Measurements from ENCODE around the gene GALNT9. TPM values are rescaled to one million over a fixed set of nuclear protein-coding genes. Genes with fewer than 3 reads are reported as not detected.

The GALNT9 gene
- total RNA-seq, 1 experiment from 2014 or later = 0.45 TPM

- Mint-ChIP-seq H3K36me3 (ENCODE audit: insufficient read depth, unreplicated experiment) (no peaks in the 10 kb centered on the region), H3K27me3 (ENCODE audit: insufficient read depth, unreplicated experiment) (peaks cover 6% of the 10 kb centered on the region), H3K27ac (ENCODE audit: unreplicated experiment) (no peak overlapping the region), H3K9me3 (ENCODE audit: unreplicated experiment) (no peaks in the 10 kb centered on the region), H3K4me1 (ENCODE audit: low read depth, unreplicated experiment) (peaks cover 5% of the 10 kb centered on the region), H3K4me3 (ENCODE audit: unreplicated experiment) (no peak overlapping the region)
- POLR2A ChIA-PET = no interaction called here
- no peaks in the 10 kb centered on the region for H3K27me3 ChIP-seq (replicated peaks; ENCODE audit: control insufficient read depth, insufficient read depth, low read length)
- no peak for TF ChIP-seq CTCF (IDR thresholded peaks at IDR 0.05; ENCODE audit: insufficient read depth in 1 of 2, low read depth in 1 of 2, low read length in 1 of 2, severe bottlenecking in 1 of 2, unreplicated experiment in 1 of 2)
- H3K36me3 ChIP-seq (ENCODE audit: control insufficient read depth, insufficient read depth, low read length) = no peaks in the 10 kb centered on the region
- H3K4me1 ChIP-seq = peaks cover 4% of the 10 kb centered on the region; the same call in 1 of the 2 replicates
- no peak overlapping the region for H3K4me3 ChIP-seq (ENCODE audit: low read depth, low read length)
- CTCF ChIA-PET = no interaction called here
- no peak for DNase-seq
- intact Hi-C loops (cut with micrococcal nuclease; ENCODE audit: unreplicated experiment) = no loop called here
- no TSS peak for BruUV-seq (replicated peaks)
- no peaks in the 10 kb centered on the region for H3K9me3 ChIP-seq
These were observed 102.3 kb downstream of the GALNT9 start for GRCh38 chr12:132227118-132227517.

- ChIA-PET CTCF (no interaction called here), POLR2A (no interaction called here)
- no peak for TF ChIP-seq CTCF (IDR thresholded peaks at IDR 0.05; ENCODE audit: insufficient read depth in 1 of 2, low read depth in 1 of 2, low read length in 1 of 2, severe bottlenecking in 1 of 2, unreplicated experiment in 1 of 2)
- intact Hi-C loops (cut with micrococcal nuclease; ENCODE audit: unreplicated experiment) = no loop called here
- peaks cover 5% of the 10 kb centered on the region for H3K4me1 Mint-ChIP-seq (ENCODE audit: low read depth, unreplicated experiment)
- no peak overlapping the region for H3K4me3 Mint-ChIP-seq (ENCODE audit: unreplicated experiment)
- Histone ChIP-seq H3K4me3 (ENCODE audit: low read depth, low read length) (no peak overlapping the region), H3K9me3 (no peaks in the 10 kb centered on the region), H3K27me3 (replicated peaks; ENCODE audit: control insufficient read depth, insufficient read depth, low read length) (no peaks in the 10 kb centered on the region), H3K36me3 (ENCODE audit: control insufficient read depth, insufficient read depth, low read length) (no peaks in the 10 kb centered on the region), H3K4me1 (peaks cover 4% of the 10 kb centered on the region; the same call in 1 of the 2 replicates)
- no peak for DNase-seq
- no peaks in the 10 kb centered on the region for H3K36me3 Mint-ChIP-seq (ENCODE audit: insufficient read depth, unreplicated experiment)
- no peak overlapping the region for H3K27ac Mint-ChIP-seq (ENCODE audit: unreplicated experiment)
- no peaks in the 10 kb centered on the region for H3K9me3 Mint-ChIP-seq (ENCODE audit: unreplicated experiment)
- no TSS peak for BruUV-seq (replicated peaks)
- peaks cover 6% of the 10 kb centered on the region for H3K27me3 Mint-ChIP-seq (ENCODE audit: insufficient read depth, unreplicated experiment)
These were observed 102.8 kb downstream of the GALNT9 start for GRCh38 chr12:132226604-132227003.

GRCh38 chr12:132225214-132225613 is 104.2 kb downstream of the GALNT9 start:
- H3K27me3 ChIP-seq (replicated peaks; ENCODE audit: control insufficient read depth, insufficient read depth, low read length) = no peaks in the 10 kb centered on the region
- no TSS peak for BruUV-seq (replicated peaks)
- POLR2A ChIA-PET = no interaction called here

More at GRCh38 chr12:132225214-132225613, 104.2 kb downstream of the GALNT9 start:
- CTCF ChIA-PET = no interaction called here
- Mint-ChIP-seq H3K4me3 (ENCODE audit: unreplicated experiment) (no peak overlapping the region), H3K27ac (ENCODE audit: unreplicated experiment) (no peak overlapping the region), H3K9me3 (ENCODE audit: unreplicated experiment) (no peaks in the 10 kb centered on the region), H3K36me3 (ENCODE audit: insufficient read depth, unreplicated experiment) (no peaks in the 10 kb centered on the region), H3K27me3 (ENCODE audit: insufficient read depth, unreplicated experiment) (peaks cover 9% of the 10 kb centered on the region), H3K4me1 (ENCODE audit: low read depth, unreplicated experiment) (peaks cover 5% of the 10 kb centered on the region)
- no peak for DNase-seq
- H3K36me3 ChIP-seq (ENCODE audit: control insufficient read depth, insufficient read depth, low read length) = no peaks in the 10 kb centered on the region
- no peak for TF ChIP-seq CTCF (IDR thresholded peaks at IDR 0.05; ENCODE audit: insufficient read depth in 1 of 2, low read depth in 1 of 2, low read length in 1 of 2, severe bottlenecking in 1 of 2, unreplicated experiment in 1 of 2)
- no peaks in the 10 kb centered on the region for H3K9me3 ChIP-seq
- peaks cover 4% of the 10 kb centered on the region; the same call in 1 of the 2 replicates for H3K4me1 ChIP-seq
- intact Hi-C loops (cut with micrococcal nuclease; ENCODE audit: unreplicated experiment) = no loop called here
- H3K4me3 ChIP-seq (ENCODE audit: low read depth, low read length) = no peak overlapping the region
